ENCODE measurements around the gene UBA7. TPM values are rescaled to one million over a fixed set of nuclear protein-coding genes. Genes with fewer than 3 reads are reported as not detected.
"Not testable (repeated sequence)": the region's sequence is repeated elsewhere in the genome, so short reads cannot be mapped to it uniquely, and the experiment has no call there.

Gene UBA7
- total RNA-seq, 6 donors from 2014 or later: 58.8 to 330 (median 118) TPM

DNA sequence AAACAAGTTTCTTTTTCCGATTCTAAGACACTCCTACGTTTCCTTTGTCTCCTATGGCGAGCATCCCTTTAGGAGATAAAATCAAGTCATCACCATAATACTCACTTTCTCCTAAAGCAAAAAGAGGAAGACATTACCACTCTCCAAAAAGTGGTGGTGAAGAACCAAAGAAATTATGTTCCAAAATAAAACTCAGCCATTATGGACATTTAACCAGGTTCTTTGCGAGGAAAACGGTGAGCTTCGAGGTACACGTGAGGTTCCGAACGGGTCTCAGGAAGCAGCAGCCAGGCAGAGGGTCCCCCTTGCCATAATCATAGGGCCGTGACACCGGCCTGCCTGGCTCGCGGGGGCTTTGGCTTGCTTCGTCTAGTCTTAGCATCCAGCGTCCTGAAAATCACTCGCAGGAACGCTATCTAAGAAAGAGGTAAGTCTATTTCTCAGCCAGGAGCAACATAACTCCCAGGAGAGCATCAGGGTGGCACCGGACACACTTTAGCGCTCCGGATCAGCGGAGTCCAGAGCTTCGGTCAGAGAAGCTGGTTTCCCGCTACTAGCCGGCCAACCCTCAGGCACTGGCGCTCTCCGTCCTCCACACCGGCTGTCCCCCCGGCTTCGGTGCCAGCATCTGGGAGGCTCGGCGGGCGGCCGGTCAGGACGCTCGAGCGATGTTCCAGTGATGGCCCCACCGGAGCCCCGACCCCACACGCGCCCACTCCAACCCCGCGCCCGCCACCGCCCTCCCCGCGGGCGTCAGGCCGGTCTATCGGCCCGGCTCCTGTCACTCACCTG lies 28.0 kb downstream of the UBA7 start:
- DNase-seq (peak in 1 of 2 donors; percentile 35), ATAC-seq (ENCODE audit: low FRiP score in 2 of 2) (peak; percentile 0 to 67)
- Histone ChIP-seq H3K4me1 (peaks cover 32 to 54% (median 36%) of the 10 kb centered on the region in 4 donors), H3K36me3 (peaks cover 0 to 26% (median 9%) of the 10 kb centered on the region in 4 donors), H3K27ac (peak overlapping the region; percentile 93 to 99 (median 96)), H3K4me3 (peak overlapping the region; percentile 87 to 96 (median 88)), H3K9me3 (no peaks in the 10 kb centered on the region), H3K27me3 (no peaks in the 10 kb centered on the region)
- WGBS, 2 donors: 2 to 3% methylated on average over 15 to 32 of the region's 50 CpGs
- TF ChIP-seq POLR2AphosphoS5 (IDR thresholded peaks at IDR 0.05): no peak
- no peak for TF ChIP-seq CTCF (IDR thresholded peaks at IDR 0.05)
- no peak for TF ChIP-seq EP300 (IDR thresholded peaks at IDR 0.05)
- no peak for TF ChIP-seq POLR2A (IDR thresholded peaks at IDR 0.05)

DNA sequence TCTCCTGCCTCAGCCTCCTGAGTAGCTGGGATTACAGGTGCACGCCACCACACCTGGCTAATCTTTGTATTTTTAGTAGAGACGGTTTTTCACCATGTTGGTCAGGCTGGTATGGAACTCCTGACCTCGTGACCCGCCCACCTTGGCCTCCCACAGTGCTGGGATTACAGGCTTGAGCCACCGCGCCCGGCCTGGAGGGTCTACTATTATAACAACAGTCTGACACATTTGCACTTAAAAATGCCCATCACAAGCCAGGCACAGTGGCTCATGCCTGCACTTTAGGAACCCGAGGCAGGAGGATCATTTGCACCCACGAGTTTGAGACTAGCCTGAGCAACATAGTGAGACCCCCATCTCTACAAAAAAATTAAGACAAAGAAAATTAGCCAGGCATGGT lies 31.5 kb downstream of the UBA7 start:
- H3K4me1 ChIP-seq: peaks cover 39 to 76% (median 45%) of the 10 kb centered on the region in 4 donors
- H3K27ac ChIP-seq; H3K27me3 ChIP-seq; H3K9me3 ChIP-seq; ATAC-seq (ENCODE audit: low FRiP score in 2 of 2); H3K4me3 ChIP-seq: not testable (repeated sequence)
- peaks cover 0 to 37% (median 11%) of the 10 kb centered on the region in 4 donors for H3K36me3 ChIP-seq
- 95 to 97% methylated on average over 8 to 9 of the region's 9 CpGs for WGBS, 2 donors
- DNase-seq: peak in 1 of 2 donors; percentile 27

DNA sequence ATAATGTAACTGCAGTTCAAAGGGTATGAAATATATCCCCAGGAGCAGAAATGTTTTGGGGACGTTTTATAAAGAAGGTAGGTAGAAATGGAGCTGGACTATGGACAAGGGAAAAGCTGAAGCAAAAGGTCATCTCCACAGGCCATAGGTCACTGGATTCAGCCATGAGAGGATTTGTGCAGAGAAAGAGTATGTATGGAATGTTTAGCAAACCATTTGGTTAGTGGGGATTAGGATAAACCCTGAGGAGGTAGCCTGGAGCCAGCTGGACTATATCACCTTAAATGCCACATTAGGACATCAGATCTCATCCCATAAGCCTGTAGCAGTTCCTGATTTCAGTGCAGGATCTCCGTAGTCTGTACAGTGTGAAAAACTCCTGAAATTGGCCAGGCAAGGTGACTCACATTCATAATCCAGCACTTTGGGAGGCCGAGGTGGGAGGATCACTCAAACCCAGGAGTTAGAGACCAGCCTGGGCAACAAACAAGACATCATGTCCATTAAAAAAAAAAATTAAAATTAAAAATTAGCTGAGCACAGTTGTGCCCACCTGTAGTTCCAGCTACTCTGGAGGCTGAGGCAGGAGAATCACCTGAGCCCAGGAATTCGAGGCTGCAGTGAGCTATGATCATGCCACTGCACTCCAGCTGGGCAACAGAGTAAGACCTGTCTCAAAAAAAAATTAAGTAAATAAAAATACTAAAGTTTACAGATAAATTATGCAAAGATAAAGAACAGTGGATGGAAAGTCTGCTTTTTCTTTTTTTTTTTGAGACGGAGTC lies 32.1 kb downstream of the UBA7 start:
- Histone ChIP-seq H3K4me3 (no peak overlapping the region), H3K27me3 (no peaks in the 10 kb centered on the region), H3K36me3 (peaks cover 0 to 44% (median 14%) of the 10 kb centered on the region in 4 donors), H3K9me3 (no peaks in the 10 kb centered on the region), H3K27ac (no peak overlapping the region), H3K4me1 (peaks cover 33 to 70% (median 41%) of the 10 kb centered on the region in 4 donors)
- TF ChIP-seq EP300 (IDR thresholded peaks at IDR 0.05): no peak
- TF ChIP-seq POLR2A (IDR thresholded peaks at IDR 0.05): no peak
- no peak for ATAC-seq (ENCODE audit: low FRiP score in 2 of 2)
- WGBS, 2 donors: 86% methylated on average over 5 of the region's 5 CpGs
- no peak for DNase-seq

DNA sequence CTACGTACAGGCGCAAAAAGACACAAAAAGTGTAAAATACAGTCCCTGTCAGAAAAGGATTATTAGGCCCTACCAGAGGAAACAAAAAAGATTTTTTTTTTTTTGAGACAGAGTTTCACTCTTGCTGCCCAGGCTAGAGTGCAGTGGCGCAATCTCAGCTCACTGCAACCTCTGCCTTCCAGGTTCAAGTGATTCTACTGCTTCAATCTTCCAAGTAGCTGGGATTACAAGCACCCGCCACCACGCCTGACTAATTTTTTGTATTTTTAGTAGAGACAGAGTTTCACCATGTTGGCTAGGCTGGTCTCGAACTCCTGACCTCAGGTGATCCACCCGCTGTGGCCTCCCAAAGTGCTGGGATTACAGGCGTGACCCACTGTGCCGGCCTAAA lies 32.8 kb downstream of the UBA7 start:
- DNase-seq: peak in 1 of 2 donors; percentile 62
- peaks cover 0 to 48% (median 14%) of the 10 kb centered on the region in 4 donors for H3K36me3 ChIP-seq
- not testable (repeated sequence) for H3K27me3 ChIP-seq; ATAC-seq (ENCODE audit: low FRiP score in 2 of 2); H3K9me3 ChIP-seq; H3K27ac ChIP-seq; H3K4me3 ChIP-seq
- peaks cover 33 to 70% (median 41%) of the 10 kb centered on the region in 4 donors for H3K4me1 ChIP-seq
- 73 to 86% methylated on average over 9 of the region's 9 CpGs for WGBS, 2 donors

DNA sequence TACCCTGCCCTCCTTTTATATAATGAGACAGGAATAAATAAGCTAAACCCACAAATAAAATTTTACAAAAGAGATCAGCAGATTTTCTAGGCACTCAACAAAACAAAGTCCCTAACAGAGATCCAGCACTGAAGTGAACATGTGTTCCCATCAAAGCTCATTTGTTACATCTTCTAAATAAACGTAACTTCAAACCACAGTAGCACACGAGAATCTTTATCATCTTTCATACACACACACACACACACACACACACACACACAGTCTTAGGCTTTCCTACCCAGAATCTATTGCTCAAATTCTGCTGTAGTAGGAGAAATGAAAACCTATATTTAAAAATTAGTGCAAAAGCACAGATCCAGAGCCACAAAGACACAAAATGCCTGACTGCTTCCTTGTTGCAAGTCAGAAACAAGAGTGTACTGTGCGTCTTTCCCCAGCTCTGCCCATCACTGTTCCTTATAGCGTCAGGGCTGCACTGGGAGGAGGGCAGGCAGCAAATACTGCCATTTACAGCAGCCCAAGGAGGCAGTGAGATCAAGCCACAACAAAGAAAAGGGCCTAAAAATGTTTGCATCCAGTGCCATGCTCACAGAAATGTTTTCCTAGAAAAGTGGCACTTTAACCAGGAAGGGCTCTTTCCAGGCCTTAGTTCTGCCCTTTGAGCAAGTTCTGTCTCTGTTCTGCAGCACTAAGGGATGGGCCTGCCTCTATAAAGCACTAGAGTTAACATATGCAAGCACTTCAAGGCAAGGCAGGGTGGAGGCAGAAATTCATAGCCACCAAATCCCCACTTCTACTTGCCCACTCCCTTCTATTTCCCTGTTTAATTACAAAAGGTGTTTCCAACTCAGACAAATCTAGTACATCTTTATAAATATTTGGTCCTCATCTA lies 33.4 kb downstream of the UBA7 start:
- DNase-seq (no peak), ATAC-seq (ENCODE audit: low FRiP score in 2 of 2) (no peak)
- Histone ChIP-seq H3K4me1 (peaks cover 31 to 66% (median 40%) of the 10 kb centered on the region in 4 donors), H3K27me3 (no peaks in the 10 kb centered on the region), H3K9me3 (no peaks in the 10 kb centered on the region), H3K36me3 (peaks cover 0 to 54% (median 14%) of the 10 kb centered on the region in 4 donors), H3K27ac (peak overlapping the region in 1 of 4 donors; percentile 4), H3K4me3 (no peak overlapping the region)
- no peak for TF ChIP-seq POLR2AphosphoS5 (IDR thresholded peaks at IDR 0.05)
- TF ChIP-seq CTCF (IDR thresholded peaks at IDR 0.05): no peak
- no peak for TF ChIP-seq POLR2A (IDR thresholded peaks at IDR 0.05)
- TF ChIP-seq EP300 (IDR thresholded peaks at IDR 0.05): no peak
- WGBS, 2 donors: 61 to 73% methylated on average over 3 to 4 of the region's 4 CpGs

Data from upper lobe of left lung (tissue), 6 donors.